Sigmoid colon (tissue), 4 donors: Measurements from ENCODE around the gene SYNJ2.

ENCODE experiments used
- EP300 ChIP-seq, 4 donors: sonication (generic); formaldehyde crosslinking; IDR thresholded peaks; one replicate each; pipeline ENCODE4 v1.6.1; 2017; ENCODE audit warnings: antibody characterized with exemption in 4 of 4
- POLR2A ChIP-seq, 2 donors: fragments of 450-650 bp; IDR thresholded peaks; one replicate each; pipeline ENCODE4 v1.6.1; 2016; ENCODE audit warnings: antibody characterized with exemption in 2 of 2, mild to moderate bottlenecking in 2 of 2, moderate library complexity in 2 of 2
- POLR2AphosphoS5 ChIP-seq, 4 donors: sonication (generic); formaldehyde crosslinking; IDR thresholded peaks; one replicate each; pipeline ENCODE4 v1.6.1; 2017; ENCODE audit warnings: antibody characterized with exemption in 4 of 4
- TF ChIP-seq, protein P1 (sequence below), 4 experiments: fragments of 450-650 bp in 3 of 4; fragments of 200-600 bp in 1 of 4; IDR thresholded peaks; one replicate each; pipeline ENCODE4 v1.5.1; 2016 to 2019; ENCODE audit warnings: antibody characterized with exemption in 4 of 4, mild to moderate bottlenecking in 3 of 4, moderate library complexity in 2 of 4

GRCh38 chr6:158021814-158022748, 40.4 kb downstream of the SYNJ2 start:
- TF ChIP-seq POLR2A (IDR thresholded peaks at IDR 0.05): no peak
- TF ChIP-seq, protein P1, sequence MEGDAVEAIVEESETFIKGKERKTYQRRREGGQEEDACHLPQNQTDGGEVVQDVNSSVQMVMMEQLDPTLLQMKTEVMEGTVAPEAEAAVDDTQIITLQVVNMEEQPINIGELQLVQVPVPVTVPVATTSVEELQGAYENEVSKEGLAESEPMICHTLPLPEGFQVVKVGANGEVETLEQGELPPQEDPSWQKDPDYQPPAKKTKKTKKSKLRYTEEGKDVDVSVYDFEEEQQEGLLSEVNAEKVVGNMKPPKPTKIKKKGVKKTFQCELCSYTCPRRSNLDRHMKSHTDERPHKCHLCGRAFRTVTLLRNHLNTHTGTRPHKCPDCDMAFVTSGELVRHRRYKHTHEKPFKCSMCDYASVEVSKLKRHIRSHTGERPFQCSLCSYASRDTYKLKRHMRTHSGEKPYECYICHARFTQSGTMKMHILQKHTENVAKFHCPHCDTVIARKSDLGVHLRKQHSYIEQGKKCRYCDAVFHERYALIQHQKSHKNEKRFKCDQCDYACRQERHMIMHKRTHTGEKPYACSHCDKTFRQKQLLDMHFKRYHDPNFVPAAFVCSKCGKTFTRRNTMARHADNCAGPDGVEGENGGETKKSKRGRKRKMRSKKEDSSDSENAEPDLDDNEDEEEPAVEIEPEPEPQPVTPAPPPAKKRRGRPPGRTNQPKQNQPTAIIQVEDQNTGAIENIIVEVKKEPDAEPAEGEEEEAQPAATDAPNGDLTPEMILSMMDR (IDR thresholded peaks at IDR 0.05): no peak
- TF ChIP-seq POLR2AphosphoS5 (IDR thresholded peaks at IDR 0.05): no peak
- no peak for TF ChIP-seq EP300 (IDR thresholded peaks at IDR 0.05)
